ENCODE measurements around the gene PRSS36.
A peak's percentile ranks its signal among the peaks of the same experiment; 100 is the strongest.

PRSS36 gene

DNA sequence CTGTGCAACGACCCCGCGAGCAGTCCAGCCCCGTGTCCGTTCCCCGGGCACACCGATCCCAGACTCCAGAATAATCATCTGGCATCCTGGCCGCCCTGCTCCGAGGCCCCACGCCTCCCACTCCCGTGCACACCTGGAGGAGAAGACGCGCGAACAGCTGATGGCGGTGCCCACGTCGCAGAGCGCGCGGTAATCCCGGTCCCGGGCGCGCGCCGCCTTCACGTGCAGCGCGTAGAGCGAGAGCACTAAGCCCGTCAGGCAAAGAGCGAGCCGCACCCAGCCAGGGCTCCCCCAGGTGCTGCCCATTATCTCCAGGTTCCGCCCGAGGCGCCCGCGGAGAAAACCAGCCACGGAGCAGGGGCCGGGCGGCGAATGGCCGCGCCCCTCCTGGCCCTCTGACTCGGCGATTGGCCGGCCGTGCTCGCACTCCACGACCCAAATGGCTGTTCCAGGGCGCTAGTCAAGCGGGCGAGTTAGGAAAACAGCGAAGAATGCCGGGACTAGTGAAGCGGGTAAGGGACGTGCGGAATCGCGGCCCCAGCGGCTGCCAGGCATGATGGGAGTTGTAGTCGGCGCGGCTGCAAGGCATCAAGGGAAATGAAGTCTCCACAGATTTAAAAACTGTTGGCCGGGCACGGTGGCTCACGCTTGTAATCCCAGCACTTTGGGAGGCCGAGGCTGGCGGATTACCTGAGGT lies 55.3 kb downstream of the PRSS36 start, which contains the start of gene VKORC1:
Gene VKORC1, minus strand, starts transcription at position 374 of the 697 bp plus-strand sequence. Its CDS starts 68 bp downstream, at position 306.
- peak; percentile 80 for DNase-seq

DNA sequence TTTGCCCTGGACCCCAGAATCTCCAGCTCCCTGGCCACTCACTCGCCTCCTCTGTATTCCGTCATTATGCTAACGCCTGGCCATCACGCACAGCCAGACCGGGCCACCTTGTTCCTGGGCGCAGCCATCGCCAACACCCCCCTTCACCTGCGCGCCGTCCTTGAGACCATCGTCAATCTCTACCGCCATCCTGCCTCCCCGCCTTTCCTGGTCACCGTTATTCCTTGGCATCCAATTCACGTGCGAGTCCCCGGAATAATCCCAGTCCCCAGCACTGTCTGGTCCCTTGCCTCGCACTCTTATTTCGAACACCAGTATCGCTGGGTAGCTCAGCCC lies 55.8 kb downstream of the PRSS36 start:
- no peak for DNase-seq

DNA sequence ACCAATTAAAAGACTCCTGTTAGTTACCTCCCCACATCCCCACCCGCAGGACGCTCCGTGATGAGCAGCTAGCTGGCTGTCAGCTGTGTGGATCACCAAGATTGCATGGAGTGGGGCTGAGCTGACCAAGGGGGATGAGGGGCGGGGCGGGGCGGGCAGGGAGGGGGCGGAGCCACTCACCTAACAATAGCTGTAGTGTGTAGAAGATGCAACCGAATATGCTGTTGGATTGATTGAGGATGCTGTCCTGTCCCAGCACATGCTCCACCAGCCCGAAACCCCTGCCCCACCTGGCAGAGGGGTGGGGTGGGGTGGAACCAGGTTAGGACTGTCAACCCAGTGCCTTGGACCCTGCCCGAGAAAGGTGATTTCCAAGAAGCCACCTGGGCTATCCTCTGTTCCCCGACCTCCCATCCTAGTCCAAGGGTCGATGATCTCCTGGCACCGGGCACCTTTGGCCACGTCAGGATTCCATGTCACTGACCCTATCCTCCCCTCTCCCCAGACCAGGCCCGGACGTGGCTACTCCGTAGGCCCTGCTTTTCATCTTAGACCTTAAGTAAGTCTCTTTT lies 56.6 kb downstream of the PRSS36 start:
- DNase-seq = no peak

DNA sequence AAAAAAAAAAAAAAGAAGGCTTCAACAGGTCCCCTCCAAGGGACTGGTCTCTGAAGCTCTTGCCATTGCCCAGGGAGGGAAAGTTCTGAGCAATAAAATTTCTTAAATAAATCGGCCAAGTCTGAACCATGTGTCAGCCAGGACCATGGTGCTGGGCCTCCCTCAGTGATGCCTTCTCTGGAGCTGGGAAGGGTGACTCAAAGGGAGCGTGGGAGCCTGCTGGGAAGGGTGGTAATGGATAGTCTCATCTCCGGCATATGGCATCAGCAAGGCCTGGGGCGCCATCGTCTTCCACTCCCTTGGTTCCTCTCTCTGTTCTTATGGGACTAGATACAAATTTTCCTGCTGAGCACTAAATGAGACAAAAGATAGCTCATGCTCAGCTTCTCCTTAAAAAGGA lies 57.5 kb downstream of the PRSS36 start:
- no peak for DNase-seq

DNA sequence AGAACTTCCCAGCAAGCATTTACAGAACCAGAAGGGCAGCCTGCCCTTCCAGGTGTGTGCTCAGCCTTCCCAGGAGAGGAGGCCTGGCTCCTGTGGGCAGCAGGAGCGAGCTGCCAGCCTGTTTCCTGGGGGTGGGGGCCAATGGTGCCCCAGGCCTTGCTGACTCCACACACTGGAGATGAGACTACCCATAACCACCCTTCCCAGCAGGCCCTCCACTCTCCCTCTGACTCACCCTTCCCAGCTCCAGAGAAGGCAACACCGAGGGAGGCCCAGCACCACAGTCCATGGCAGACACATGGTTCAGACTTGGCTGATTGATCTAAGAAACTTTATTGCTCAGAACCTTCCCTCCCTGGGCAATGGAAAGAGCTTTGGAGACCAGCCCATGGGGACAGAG lies 59.3 kb downstream of the PRSS36 start:
- no peak for DNase-seq

DNA sequence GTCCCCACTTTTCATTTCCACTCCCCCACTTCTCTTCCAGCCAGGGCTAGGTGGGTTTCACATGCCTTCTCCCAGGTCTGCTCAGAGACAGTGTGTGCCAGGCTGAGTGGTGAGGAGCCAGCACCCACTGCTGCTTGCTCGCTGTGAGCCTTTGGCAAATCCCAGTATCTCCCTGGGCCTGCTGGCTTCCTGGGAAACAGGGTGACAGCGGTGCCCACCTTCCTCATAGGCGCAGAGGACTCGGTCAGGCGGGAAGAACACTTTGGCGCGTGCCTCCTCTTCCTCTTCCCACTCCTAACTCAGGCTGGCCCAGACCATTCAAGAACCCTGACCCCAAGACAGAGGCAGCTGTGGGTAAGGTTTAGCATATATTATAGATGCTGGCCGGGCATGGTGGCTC lies 60.7 kb downstream of the PRSS36 start:
- no peak for DNase-seq

Data from NCI-H2081 treated with DMSO at 0.1 percent for 48 hours (cell line).